GM21529 (cell line): Measurements from ENCODE around the gene RNU2-1.
A peak's percentile ranks its signal among the peaks of the same experiment; 100 is the strongest.
"Not testable (repeated sequence)": the region's sequence is repeated elsewhere in the genome, so short reads cannot be mapped to it uniquely, and the experiment has no call there.

Source experiments
- ATAC-seq: cut with Tn5 transposase; IDR thresholded peaks from one replicate; pipeline ENCODE4 v1.9.1; 2021; ENCODE audit not compliant: unreplicated experiment

RNU2-1 gene

DNA sequence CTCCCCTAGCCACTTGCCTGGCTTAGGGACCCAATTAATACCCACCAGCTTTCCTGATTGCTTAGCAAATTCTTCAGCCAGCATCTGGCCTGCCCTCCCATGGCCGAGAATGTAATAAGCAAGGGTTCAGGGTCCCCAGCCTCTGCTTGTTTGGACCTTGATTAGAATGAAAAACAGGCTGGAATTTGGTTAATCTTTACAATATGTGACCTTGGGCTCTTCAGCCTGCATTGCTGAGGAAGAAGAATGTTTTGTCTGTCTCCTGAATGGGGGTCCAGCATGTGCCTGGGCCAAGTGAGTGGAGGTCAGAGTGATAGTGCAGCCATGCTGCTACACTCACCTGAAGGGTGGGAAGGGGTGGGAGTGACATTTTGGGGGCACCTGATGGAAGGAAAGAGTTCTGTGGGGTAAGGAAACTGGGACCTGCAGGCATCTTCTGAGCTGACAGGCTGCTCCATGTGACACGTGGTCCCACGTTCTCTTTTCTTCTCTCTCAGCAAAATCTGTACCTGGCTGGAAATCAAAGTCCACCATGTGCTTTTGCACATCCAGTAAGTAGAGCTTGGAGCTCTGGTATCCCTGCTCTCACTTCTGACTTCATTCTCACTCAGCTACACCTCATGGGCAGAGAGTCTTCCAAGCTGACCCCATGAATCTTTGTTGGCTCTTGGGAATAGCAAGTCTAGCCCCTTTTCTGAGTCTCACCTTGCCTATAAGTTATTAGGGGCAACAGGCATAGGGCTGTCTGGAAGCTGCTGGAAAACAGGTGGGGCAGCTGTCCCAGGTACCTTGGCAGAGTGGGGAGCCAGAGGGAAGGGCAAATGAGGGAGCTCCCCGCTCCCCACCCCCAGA, 16.8 kb downstream of the RNU2-1 start:
- ATAC-seq = no peak

- ATAC-seq = no peak
These were observed 17.4 kb downstream of the RNU2-1 start for GRCh38 chr17:43216369-43216761.

GRCh38 chr17:43215341-43215740, 18.4 kb downstream of the RNU2-1 start:
- no peak for ATAC-seq

DNA sequence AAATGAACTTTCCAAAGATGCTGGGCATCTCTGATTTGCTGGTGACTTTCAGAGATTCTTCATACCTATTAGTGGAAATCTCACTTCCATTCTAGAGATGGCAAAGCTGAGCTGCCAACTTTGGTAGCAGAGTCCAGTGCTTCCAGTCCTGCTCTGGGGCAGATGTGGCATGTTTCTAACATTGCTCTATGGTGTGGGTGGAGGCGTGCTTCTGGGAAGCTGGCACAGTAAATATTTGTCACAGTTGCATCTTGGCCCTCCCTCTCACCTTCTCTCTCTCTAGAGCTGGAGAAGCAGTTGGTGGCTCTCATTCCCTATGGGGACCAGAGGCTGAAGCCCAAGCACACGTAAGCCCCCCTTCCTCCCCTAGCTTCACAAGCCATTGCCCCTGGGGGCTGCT, 20.2 kb downstream of the RNU2-1 start:
- no peak for ATAC-seq

- ATAC-seq = no peak
These were observed 20.9 kb downstream of the RNU2-1 start for GRCh38 chr17:43212641-43213490.

DNA sequence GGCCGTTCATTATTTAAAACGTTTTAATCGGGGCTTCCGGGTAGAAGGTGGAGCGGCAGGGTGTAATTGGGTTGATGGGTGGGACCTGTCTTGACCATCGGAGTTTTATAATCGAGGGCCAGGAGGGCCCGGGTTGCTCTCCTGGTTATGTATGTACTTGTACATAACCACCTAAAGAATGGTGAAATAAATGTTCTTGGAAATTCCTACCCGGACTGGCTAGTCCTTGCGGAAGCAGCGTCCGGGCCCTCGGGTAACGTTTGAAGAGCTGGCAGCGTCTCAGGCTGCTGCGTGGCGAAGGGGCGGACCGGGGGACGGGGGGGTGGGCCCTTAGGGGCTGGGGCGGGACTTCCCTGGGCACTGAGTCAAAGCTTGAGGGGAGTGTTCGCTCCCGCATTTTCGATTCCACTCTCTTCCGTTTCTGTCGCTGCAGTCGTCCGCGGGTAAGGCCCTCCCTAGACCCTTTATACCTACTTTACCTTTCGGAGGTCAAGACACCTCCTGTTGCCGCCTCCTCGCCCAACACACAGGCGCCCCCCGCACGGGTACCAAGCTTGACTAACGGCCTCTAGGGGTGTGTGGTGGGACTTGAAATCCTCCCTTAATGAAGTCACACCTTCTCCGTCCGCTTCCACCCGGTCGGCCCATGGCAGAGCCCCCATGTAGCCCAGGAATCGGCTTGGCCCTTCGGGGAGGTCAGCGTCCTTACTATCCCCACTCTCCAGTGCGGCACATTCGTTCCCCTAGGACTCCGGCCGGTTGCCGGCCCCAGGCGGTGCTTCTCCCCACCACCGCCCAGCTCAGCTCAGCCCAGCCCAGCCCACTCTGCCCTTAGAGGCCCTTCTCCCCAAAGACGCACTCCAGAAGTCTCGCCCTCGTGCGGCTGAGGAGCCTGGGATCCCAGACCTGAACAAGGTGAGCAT, 22.0 kb downstream of the RNU2-1 start, which contains the start of gene TMEM106A:
Gene TMEM106A (plus strand): TSS at position 396 of the 923 bp plus-strand sequence. CDS start 1,167 bp downstream, outside the sequence.
- ATAC-seq = peak; percentile 71

GRCh38 chr17:43211123-43211479, 22.7 kb downstream of the RNU2-1 start:
- no peak for ATAC-seq

GRCh38 chr17:43210576-43210975, 23.2 kb downstream of the RNU2-1 start:
- no peak for ATAC-seq

- not testable (repeated sequence) for ATAC-seq
These were observed 30.8 kb downstream of the RNU2-1 start for GRCh38 chr17:43203013-43203412.

GRCh38 chr17:43200127-43200526, 33.6 kb downstream of the RNU2-1 start:
- ATAC-seq = no peak

GRCh38 chr17:43199633-43200032, 34.1 kb downstream of the RNU2-1 start:
- ATAC-seq = no peak

- no peak for ATAC-seq
These were observed 40.5 kb downstream of the RNU2-1 start for GRCh38 chr17:43193251-43193650.

DNA sequence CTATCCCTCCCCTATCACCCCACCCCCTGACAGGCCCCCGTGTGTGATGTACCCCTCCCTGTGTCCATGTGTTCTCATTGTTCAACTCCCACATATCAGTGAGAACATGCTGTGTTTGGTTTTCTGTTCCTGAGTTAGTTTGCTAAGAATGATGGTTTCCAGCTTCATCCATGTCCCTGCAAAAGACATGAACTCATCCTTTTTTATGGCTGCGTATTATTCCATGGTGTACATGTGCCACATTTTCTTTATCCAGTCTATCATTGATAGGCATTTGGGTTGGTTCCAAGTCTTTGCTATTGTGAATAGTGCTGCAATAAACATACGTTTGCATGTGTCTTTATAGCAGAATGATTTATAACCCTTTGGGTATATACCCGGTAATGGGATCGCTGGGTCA, 47.1 kb downstream of the RNU2-1 start:
- not testable (repeated sequence) for ATAC-seq

DNA sequence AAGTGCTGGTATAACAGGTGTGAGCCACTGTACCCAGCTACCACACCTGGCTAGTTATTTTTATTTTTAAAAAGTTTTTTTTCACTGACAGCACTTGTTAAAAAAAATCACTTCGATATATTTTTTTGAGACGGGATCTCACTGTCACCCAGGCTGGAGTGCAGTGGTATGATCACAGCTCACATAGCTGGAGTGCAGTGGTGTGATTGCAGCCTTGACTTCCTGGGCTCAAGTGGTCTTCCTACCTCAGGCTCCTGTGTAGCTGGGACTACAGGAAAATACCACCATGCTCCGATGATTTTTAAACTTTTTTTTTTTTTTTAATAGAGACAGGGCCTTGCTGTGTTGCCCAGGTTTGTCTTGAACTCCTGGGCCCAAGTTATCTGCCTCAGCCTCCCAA, 49.9 kb downstream of the RNU2-1 start:
- ATAC-seq = no peak
